ENCODE data around the gene STAM2.
"Not testable (repeated sequence)": the region's sequence is repeated elsewhere in the genome, so short reads cannot be mapped to it uniquely, and the experiment has no call there.

The STAM2 gene

GRCh38 chr2:152115952-152116351, 59.6 kb downstream of the STAM2 start:
- ChIA-PET POLR2A (ENCODE audit: low non-redundant PET) (no interaction called here), CTCF (interaction anchor here (0.5 to 1.2 kb wide), 4 partner anchors 12 to 79 kb away, joined by 3 to 4 read pairs (median 3); no protein-coding TSS in a partner anchor)
- no peak overlapping the region for H3K27ac ChIP-seq
- DNase-seq (ENCODE audit: low spot score) = no peak
- TF ChIP-seq CTCF (conservative IDR thresholded peaks at IDR 0.05; ENCODE audit: low read depth) = no peak; the same call in 1 of the 2 replicates

GRCh38 chr2:152114366-152114765, 61.2 kb downstream of the STAM2 start:
- no peak for TF ChIP-seq CTCF (conservative IDR thresholded peaks at IDR 0.05; ENCODE audit: low read depth)
- ChIA-PET POLR2A (ENCODE audit: low non-redundant PET) (no interaction called here), CTCF (interaction anchor here (1.0 kb wide), 1 partner anchor 88 kb away, joined by 7 read pairs; no protein-coding TSS in a partner anchor)
- DNase-seq (ENCODE audit: low spot score) = no peak
- H3K27ac ChIP-seq = no peak overlapping the region

- CTCF ChIA-PET; H3K27ac ChIP-seq; POLR2A ChIA-PET (ENCODE audit: low non-redundant PET); DNase-seq (ENCODE audit: low spot score): not testable (repeated sequence)
Observed at GRCh38 chr2:152107140-152107539, 68.4 kb downstream of the STAM2 start.

GRCh38 chr2:152106464-152106863, 69.1 kb downstream of the STAM2 start:
- ChIA-PET CTCF (no interaction called here), POLR2A (ENCODE audit: low non-redundant PET) (no interaction called here)
- TF ChIP-seq CTCF (conservative IDR thresholded peaks at IDR 0.05; ENCODE audit: low read depth) = no peak
- no peak for DNase-seq (ENCODE audit: low spot score)
- no peak overlapping the region for H3K27ac ChIP-seq

GRCh38 chr2:152103271-152103670, 72.3 kb downstream of the STAM2 start:
- ChIA-PET CTCF (no interaction called here), POLR2A (ENCODE audit: low non-redundant PET) (no interaction called here)
- DNase-seq (ENCODE audit: low spot score) = no peak
- no peak overlapping the region for H3K27ac ChIP-seq
- no peak for TF ChIP-seq CTCF (conservative IDR thresholded peaks at IDR 0.05; ENCODE audit: low read depth)

GRCh38 chr2:152100961-152101360, 74.6 kb downstream of the STAM2 start:
- ChIA-PET POLR2A (ENCODE audit: low non-redundant PET) (no interaction called here), CTCF (no interaction called here)
- no peak overlapping the region for H3K27ac ChIP-seq
- no peak for DNase-seq (ENCODE audit: low spot score)
- TF ChIP-seq CTCF (conservative IDR thresholded peaks at IDR 0.05; ENCODE audit: low read depth) = no peak

- H3K27ac ChIP-seq = no peak overlapping the region
- TF ChIP-seq CTCF (conservative IDR thresholded peaks at IDR 0.05; ENCODE audit: low read depth) = no peak
- DNase-seq (ENCODE audit: low spot score) = no peak
- ChIA-PET POLR2A (ENCODE audit: low non-redundant PET) (no interaction called here), CTCF (interaction anchor here (0.6 to 1.0 kb wide), 3 partner anchors 18 to 503 kb away, joined by 3 to 5 read pairs (median 4); no protein-coding TSS in a partner anchor)
Observed at GRCh38 chr2:152099367-152100050, 76.1 kb downstream of the STAM2 start.

Measured in RWPE1 (cell line).